GM19467 (cell line): ENCODE results near the gene MBD3L5.
"Not testable (repeated sequence)": the region's sequence is repeated elsewhere in the genome, so short reads cannot be mapped to it uniquely, and the experiment has no call there.

ENCODE experiments used
- ATAC-seq: cut with Tn5 transposase; IDR thresholded peaks from one replicate; pipeline ENCODE4 v1.9.1; 2021; ENCODE audit warnings: mild to moderate bottlenecking, moderate library complexity; ENCODE audit not compliant: unreplicated experiment

Gene MBD3L5

GRCh38 chr19:7030278-7030677 is at the start of gene MBD3L5:
Gene MBD3L5, plus strand, starts transcription at chr19:7030578. Its CDS starts 34 bp downstream, at chr19:7030612.
- not testable (repeated sequence) for ATAC-seq

DNA sequence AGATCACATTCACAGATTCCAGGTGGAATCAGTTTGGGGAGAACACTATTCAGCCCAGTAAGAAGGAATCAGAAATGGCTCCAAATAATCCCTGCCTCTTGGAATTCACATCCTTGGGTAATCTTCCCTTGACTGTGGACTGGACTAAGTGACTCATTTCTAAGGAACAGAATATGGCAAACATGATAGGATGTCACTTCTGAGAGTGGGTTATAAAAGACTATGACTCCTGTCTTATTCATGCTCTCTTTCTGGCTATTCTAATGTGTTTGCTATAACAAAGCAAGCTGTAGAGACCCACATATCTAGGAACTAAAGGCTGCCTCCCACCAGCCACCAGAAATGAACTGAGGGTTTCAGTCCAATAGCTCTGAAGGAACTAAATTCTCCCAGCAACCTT is 46.9 kb upstream of the MBD3L5 start:
- ATAC-seq, result no peak

GRCh38 chr19:6987850-6988249 is 42.5 kb upstream of the MBD3L5 start:
- no peak for ATAC-seq

GRCh38 chr19:6988257-6988656 is 42.1 kb upstream of the MBD3L5 start:
- ATAC-seq, result no peak

DNA sequence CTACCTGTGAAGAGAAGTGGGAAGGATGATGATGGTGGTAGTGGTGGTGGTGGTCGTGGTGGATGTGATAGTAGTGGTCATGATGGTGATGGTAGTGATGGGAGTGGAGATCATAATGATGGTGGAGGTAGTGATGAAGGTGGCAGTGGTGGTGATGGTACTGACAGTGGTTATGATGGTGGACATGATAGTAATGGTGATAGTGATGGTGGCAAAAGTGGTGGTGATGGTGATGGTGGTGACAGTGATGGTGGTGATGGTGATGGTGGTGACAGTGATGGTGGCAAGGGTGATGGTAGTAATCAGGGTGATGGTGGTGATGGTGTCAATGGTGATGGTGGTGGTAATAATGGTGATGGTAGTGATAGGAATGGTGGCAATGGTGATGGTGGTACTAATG is 35.3 kb upstream of the MBD3L5 start:
- ATAC-seq, result no peak

DNA sequence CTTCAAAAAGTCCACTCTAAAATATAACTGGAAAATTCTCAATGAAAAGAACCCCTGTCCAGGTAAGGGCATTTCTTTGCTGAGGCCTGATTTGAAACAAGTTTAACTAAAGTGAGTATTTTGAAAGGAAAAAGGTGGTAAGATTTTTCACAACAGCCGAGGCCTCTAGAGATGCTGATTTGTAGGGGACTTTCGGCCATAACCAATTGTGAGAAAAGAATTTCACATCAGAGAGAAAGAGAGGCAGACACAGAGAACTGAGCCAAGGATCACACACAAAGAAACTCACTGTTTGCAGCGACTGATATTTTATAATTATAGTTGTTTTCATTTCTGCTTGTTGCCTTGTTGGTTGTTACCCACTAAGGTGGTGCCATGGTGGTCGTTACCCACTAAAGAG is 33.6 kb upstream of the MBD3L5 start:
- no peak for ATAC-seq

DNA sequence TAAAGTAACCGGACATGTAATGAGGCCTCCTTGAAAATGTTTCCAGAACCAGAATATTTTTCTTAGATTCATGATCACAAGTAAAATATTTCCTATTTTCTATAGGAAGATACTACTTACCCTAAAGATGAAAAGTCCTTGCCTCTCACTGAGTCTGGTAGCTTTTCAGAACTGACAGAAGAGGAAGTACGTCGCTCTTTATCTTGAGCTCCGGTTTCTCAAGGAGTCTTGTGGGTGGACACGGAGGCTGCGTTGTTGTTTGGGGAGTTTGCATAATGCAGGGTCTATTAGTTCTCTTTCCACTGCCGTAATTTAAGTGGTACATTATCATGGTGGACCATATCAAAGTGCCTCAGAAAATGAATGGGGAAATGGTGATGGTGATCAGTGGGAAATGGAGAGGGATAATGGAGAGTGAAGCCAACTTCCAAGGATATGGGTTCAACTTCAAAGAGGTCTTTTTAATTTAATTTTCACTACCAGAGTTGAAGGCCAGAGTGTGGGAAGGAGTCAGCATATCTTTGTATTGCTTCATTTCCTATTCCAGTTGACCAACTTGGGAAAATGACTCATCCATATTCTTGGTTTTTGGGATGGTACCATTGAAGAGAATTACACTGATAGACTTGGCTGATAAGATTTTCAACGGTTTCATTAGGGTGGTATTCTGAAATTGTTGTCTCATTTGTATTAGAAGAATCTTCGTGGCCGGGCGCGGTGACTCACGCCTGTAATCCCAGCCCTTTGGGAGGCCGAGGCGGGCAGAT is 32.5 kb upstream of the MBD3L5 start:
- ATAC-seq, result no peak

DNA sequence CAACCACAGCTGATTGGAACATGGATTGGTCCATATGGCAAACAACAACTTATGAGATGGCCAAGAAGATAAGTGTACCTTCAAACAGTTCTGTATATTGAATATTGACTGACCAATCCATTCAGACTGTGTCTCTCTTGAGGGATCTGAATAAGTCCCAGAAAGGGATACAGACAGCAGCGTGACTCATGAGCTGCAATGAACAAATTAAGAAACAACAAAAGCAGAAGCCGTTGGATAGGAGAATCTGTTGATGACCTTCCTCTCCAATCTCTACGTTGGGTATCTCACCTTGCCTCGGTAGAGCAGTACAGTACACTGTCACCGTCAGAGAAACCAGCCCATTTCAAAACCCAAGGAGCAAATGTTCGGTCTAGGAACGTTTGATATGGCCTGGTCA is 30.4 kb upstream of the MBD3L5 start:
- no peak for ATAC-seq

DNA sequence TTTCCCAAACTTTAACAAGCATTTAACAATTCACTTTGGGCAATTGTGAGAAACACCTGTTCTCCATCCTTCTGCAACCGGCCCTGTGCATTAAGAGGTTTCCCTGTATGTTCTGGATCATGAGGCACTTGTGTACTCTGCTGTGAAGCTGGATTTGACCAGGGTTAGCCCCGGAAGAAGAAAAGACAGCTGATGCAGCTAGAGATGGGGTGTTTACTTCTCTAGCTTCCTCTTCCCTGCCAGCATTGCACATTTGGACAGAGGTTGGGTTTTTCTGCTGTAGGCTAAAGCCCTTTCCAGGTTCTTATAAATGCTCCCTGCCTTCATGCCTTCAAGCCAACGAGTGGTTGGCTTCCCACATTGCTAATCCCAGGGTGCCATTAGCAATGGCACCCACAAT is 30.0 kb upstream of the MBD3L5 start:
- ATAC-seq, result no peak

GRCh38 chr19:7000816-7001215 is 29.6 kb upstream of the MBD3L5 start:
- ATAC-seq, result no peak

GRCh38 chr19:7004313-7004931 is 26.0 kb upstream of the MBD3L5 start:
- no peak for ATAC-seq

DNA sequence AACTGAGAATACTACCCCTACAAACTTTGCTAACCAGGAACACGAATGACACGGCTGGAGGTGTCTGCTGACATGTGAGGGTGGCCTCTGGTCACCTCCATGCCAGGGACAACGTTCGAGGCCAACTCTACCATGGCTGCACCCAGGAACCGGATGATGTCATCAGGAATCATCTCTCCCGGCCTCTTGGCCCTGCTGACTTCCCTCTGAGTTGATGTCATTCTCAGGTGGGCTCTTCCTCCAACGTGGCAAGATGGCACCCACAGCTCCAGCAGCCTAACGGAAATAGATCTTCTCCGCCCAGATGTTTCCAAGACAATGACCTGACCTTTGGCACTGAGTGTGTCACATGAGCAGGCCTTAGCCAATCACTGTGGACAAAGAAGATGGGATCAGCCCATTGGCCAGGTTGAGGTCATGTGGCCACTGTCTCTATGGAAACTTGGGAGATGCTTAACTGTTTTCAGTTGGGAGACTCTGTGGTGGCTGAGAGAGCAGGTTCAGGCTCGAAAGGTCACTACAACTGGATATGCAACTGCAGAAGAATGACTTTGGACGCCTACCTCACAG is 24.2 kb upstream of the MBD3L5 start:
- no peak for ATAC-seq

DNA sequence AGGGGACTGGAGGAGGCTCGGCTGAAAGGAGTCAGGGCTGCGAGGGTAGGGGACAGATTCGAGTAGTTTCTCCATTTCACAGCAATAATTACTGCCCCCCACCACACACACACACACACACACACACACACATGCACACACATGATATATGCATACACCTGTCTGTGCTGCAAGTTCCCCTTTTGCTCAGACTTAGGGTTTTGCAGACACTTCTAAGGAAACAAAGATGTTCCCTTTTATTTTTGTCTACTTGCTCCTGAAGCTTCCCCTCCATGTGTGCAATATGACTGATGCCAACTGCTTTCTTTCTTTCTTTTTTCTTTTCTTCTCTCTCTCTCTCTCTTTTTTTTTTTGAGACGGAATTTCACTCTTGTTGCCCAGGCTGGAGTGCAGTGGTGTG is 22.5 kb upstream of the MBD3L5 start:
- no peak for ATAC-seq

DNA sequence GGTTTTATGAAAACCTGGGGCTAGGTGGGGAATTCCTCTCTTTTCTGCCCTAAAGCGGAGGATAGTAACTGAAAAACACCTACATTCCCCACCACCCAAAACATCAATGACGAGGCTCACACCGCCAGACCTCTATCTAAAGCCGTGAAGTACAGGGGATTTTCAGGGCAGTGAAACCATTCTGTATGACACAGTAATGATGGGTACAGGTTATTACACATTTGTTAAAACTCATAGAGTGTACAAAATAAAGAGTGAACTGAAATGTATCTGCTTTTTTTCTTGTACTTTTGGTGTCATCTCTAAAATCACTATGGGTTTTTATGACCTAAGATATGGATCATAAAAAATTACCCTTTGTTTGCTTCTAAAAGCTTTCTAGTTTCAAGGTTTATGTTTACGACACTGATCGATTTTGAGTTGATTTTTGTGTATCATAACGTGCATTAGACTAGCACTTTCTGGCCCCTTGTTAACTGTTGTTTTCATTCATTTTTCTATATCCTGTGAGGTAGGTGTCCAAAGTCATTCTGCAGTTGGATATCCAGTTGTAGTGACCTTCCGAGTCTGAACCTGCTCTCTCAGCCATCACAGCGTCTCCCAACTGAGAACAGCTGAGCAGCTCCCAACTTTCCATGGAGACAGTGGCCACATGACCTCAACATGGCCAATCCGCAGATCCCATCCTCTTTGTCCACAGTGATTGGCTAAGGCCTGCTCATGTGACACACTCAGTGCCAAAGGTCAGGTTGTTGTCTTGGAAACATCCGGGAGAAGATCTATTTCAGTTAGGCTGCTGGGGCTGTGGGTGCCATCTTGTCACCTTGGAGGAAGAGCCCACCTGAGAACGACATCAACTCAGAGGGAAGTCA is 19.4 kb upstream of the MBD3L5 start:
- ATAC-seq, result no peak

- no peak for ATAC-seq
Observed at GRCh38 chr19:7013678-7014077, 16.7 kb upstream of the MBD3L5 start.

DNA sequence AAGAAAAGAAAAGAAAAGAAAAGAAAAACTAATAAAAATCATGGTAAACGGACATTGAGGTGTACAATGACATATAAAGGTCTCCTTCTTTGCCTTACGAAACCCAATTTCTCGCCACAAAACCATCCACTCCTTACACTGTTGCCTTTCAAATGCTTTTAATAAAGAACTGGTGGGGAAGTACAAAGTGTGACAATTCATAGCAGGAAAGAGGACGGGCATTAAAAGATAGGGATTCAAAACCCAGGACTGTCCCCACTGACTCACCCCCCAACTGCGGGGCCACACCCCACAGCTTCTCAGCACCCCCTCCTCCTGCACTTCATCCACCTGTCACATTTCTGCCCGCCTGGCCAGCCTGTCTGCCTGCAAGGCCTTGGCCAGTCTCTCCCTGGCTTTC is 11.6 kb upstream of the MBD3L5 start:
- no peak for ATAC-seq

- not testable (repeated sequence) for ATAC-seq
Observed at GRCh38 chr19:7021331-7021730, 9.0 kb upstream of the MBD3L5 start, which contains the start of gene MBD3L2B. Gene MBD3L2B, minus strand, starts transcription at chr19:7021431. Its CDS starts 34 bp downstream, at chr19:7021397.

- not testable (repeated sequence) for ATAC-seq
Observed at GRCh38 chr19:7028790-7029189, 1.6 kb upstream of the MBD3L5 start.

DNA sequence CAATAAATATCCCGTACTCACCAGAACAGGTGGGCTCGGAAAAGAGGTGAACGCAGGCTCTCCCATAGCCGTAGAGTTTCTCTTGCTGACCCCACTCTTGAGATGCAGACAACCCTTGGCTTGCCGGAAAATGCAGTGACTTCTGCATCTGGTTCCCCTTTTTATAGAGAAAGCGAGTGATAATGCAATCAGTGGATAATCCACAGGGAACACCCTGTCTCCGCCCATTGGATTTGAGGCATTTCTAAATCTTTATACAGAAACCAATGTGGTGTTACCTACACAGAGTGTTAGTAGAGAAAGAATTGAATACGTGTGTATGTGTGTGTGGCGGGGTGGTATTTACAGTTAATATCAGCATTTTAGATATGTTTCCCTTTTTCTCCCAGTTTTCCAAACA is 9.7 kb downstream of the MBD3L5 start, which contains the start of gene MBD3L4:
TSS of gene MBD3L4 (minus strand) at position 101 of the 400 bp plus-strand sequence. CDS start at position 66, 35 bp downstream.
- not testable (repeated sequence) for ATAC-seq

GRCh38 chr19:7041563-7041962 is 11.2 kb downstream of the MBD3L5 start:
- not testable (repeated sequence) for ATAC-seq

GRCh38 chr19:7049021-7049420 is 18.6 kb downstream of the MBD3L5 start, which contains the start of gene MBD3L2:
Gene MBD3L2, plus strand, starts transcription at chr19:7049321. Its CDS starts 53 bp downstream, at chr19:7049374.
- ATAC-seq, result not testable (repeated sequence)
